Keratinocyte (primary cell): ENCODE results near the gene A2ML1. TPM values are rescaled to one million over a fixed set of nuclear protein-coding genes. Genes with fewer than 3 reads are reported as not detected.
"Not testable (repeated sequence)": the region's sequence is repeated elsewhere in the genome, so short reads cannot be mapped to it uniquely, and the experiment has no call there.

Source experiments
- DNase-seq: peaks from one replicate; pipeline ENCODE4 v3.0.0-alpha.2; 2011; ENCODE audit warnings: low read depth, missing footprints, low spot score
- FAIRE-seq: peaks from 2 replicates; lab custom pipeline; 2011; peaks lifted over from hg19 to GRCh38; lab: Jason Lieb, UNC
- H2AFZ ChIP-seq: 2 replicates; pipeline ENCODE4 v1.6.0; 2012; ENCODE audit warnings: low read length, control low read depth, inconsistent platforms; ENCODE audit not compliant: control insufficient read depth
- H3K27ac ChIP-seq: 2 replicates; pipeline ENCODE4 v1.5.1; 2011; ENCODE audit warnings: low read length; ENCODE audit not compliant: control insufficient read depth, insufficient read depth
- H3K27me3 ChIP-seq: 3 replicates; pipeline ENCODE4 v1.6.0; 2011; ENCODE audit warnings: low read length; ENCODE audit not compliant: control insufficient read depth, insufficient read depth; ENCODE audit errors: extremely low read depth
- H3K36me3 ChIP-seq, 2 experiments: 2 replicates in 1 of 2; 3 replicates in 1 of 2; pipeline ENCODE4 v1.5.1; 2011; ENCODE audit warnings: low read length in 2 of 2, mild to moderate bottlenecking in 1 of 2; ENCODE audit not compliant: control insufficient read depth in 2 of 2, insufficient read depth in 2 of 2; ENCODE audit errors: extremely low read depth in 1 of 2
- H3K4me1 ChIP-seq: 3 replicates; pipeline ENCODE4 v1.5.1; 2011; ENCODE audit warnings: low read length; ENCODE audit not compliant: control insufficient read depth, insufficient read depth; ENCODE audit errors: extremely low read depth
- H3K4me2 ChIP-seq: 3 replicates; pipeline ENCODE4 v1.6.0; 2011; ENCODE audit warnings: low read depth, low read length; ENCODE audit not compliant: control insufficient read depth, insufficient read depth; ENCODE audit errors: extremely low read depth
- H3K4me3 ChIP-seq, 3 experiments: fragments of 200-600 bp in 1 of 3; sonication (generic) in 1 of 3; 2 replicates in 2 of 3; 3 replicates in 1 of 3; pipeline ENCODE4 v1.5.1; 2011 to 2016; ENCODE audit warnings: low read length in 3 of 3, mild to moderate bottlenecking in 3 of 3, control low read depth in 2 of 3, inconsistent platforms in 1 of 3, low read depth in 1 of 3, mixed read lengths in 1 of 3, mixed run types in 1 of 3, moderate library complexity in 1 of 3; ENCODE audit not compliant: control insufficient read depth in 2 of 3, insufficient read depth in 2 of 3; ENCODE audit errors: extremely low read depth in 1 of 3
- H3K79me2 ChIP-seq: 2 replicates; pipeline ENCODE4 v1.6.0; 2012; ENCODE audit warnings: low read length; ENCODE audit not compliant: control insufficient read depth, insufficient read depth
- H3K9ac ChIP-seq: 3 replicates; pipeline ENCODE4 v1.6.0; 2011; ENCODE audit warnings: low read length; ENCODE audit not compliant: control insufficient read depth, insufficient read depth; ENCODE audit errors: extremely low read depth
- H3K9me1 ChIP-seq: 3 replicates; pipeline ENCODE4 v1.6.0; 2011; ENCODE audit warnings: low read length; ENCODE audit not compliant: control insufficient read depth, insufficient read depth; ENCODE audit errors: extremely low read depth
- H3K9me3 ChIP-seq: 2 replicates; pipeline ENCODE4 v1.5.1; 2012; ENCODE audit warnings: low read depth, low read length; ENCODE audit not compliant: control insufficient read depth
- H4K20me1 ChIP-seq: 3 replicates; pipeline ENCODE4 v1.6.0; 2011; ENCODE audit warnings: low read length; ENCODE audit not compliant: control insufficient read depth, insufficient read depth; ENCODE audit errors: extremely low read depth
- EZH2 ChIP-seq: IDR thresholded peaks from one replicate; pipeline ENCODE4 v1.6.1; 2012; ENCODE audit warnings: inconsistent platforms, mild to moderate bottlenecking, low read length, moderate library complexity
- dilution Hi-C: fragments of 300-500 bp; cut with MboI; formaldehyde crosslinking; loops from one replicate; pipeline ENCODE4 v1.7.0; 2020; ENCODE audit warnings: low sequenced_read_pairs; ENCODE audit not compliant: extremely low pct_ligation_motif_present
- polyA plus RNA-seq, 5 experiments: library from polyadenylated mRNA; depleted of rRNA in 3 of 5; stranded (reverse) in 3 of 5; stranded (forward) in 1 of 5; unstranded in 1 of 5; fragments of >200 nt; gene quantifications; 1 replicate in 1 of 5; 2 replicates in 3 of 5; 3 replicates in 1 of 5; pipeline versions ENCODE4 v1.2.1 to v1.2.3, GENCODE V29; 2011 to 2012; ENCODE audit warnings: missing spikeins in 2 of 5, low read depth in 1 of 5, low replicate concordance in 1 of 5
- TF ChIP-seq, protein P1 (sequence below), 3 experiments: IDR thresholded peaks in 1 of 3; conservative IDR thresholded peaks in 1 of 3; optimal IDR thresholded peaks in 1 of 3; 2 replicates in 2 of 3; 3 replicates in 1 of 3; pipeline versions ENCODE3 to v1.5.1; 2011; ENCODE audit warnings: low read length in 3 of 3, mild to moderate bottlenecking in 3 of 3, moderate library complexity in 2 of 3, control low read depth in 1 of 3, inconsistent platforms in 1 of 3; ENCODE audit not compliant: insufficient read depth in 2 of 3; ENCODE audit errors: extremely low read depth in 1 of 3

The A2ML1 gene
- polyA plus RNA-seq, 1 donor (not counting 4 experiments of a cell fraction or from before 2014, with no cell fraction given), result 81.1 TPM

- TF ChIP-seq, protein P1, sequence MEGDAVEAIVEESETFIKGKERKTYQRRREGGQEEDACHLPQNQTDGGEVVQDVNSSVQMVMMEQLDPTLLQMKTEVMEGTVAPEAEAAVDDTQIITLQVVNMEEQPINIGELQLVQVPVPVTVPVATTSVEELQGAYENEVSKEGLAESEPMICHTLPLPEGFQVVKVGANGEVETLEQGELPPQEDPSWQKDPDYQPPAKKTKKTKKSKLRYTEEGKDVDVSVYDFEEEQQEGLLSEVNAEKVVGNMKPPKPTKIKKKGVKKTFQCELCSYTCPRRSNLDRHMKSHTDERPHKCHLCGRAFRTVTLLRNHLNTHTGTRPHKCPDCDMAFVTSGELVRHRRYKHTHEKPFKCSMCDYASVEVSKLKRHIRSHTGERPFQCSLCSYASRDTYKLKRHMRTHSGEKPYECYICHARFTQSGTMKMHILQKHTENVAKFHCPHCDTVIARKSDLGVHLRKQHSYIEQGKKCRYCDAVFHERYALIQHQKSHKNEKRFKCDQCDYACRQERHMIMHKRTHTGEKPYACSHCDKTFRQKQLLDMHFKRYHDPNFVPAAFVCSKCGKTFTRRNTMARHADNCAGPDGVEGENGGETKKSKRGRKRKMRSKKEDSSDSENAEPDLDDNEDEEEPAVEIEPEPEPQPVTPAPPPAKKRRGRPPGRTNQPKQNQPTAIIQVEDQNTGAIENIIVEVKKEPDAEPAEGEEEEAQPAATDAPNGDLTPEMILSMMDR (optimal IDR thresholded peaks at IDR 0.05 in 1 of 3, IDR thresholded peaks at IDR 0.05 in 1 of 3, conservative IDR thresholded peaks at IDR 0.05 in 1 of 3; ENCODE audit: extremely low read depth in 1 of 3, insufficient read depth in 2 of 3, low read length in 3 of 3), result no peak
- no peak for TF ChIP-seq EZH2
- no peaks in the 10 kb centered on the region for H3K27me3 ChIP-seq
- no peak overlapping the region for H3K4me3 ChIP-seq
- H3K9me1 ChIP-seq, result no peaks in the 10 kb centered on the region
- H3K9me3 ChIP-seq, result no peaks in the 10 kb centered on the region
- DNase-seq (no peak), FAIRE-seq (no peak)
- dilution Hi-C loops, result no loop called here
- no peaks in the 10 kb centered on the region for H4K20me1 ChIP-seq
- peaks cover 2% of the 10 kb centered on the region for H3K79me2 ChIP-seq
- H3K27ac ChIP-seq, result no peak overlapping the region
- peaks cover 0 to 7% of the 10 kb centered on the region in 2 experiments for H3K36me3 ChIP-seq
- H3K9ac ChIP-seq, result no peak overlapping the region
- peaks cover 22% of the 10 kb centered on the region for H3K4me1 ChIP-seq
- no peak overlapping the region for H3K4me2 ChIP-seq
- no peak overlapping the region for H2AFZ ChIP-seq
Measured at GRCh38 chr12:8917031-8917430, 94.6 kb downstream of the A2ML1 start.

DNA sequence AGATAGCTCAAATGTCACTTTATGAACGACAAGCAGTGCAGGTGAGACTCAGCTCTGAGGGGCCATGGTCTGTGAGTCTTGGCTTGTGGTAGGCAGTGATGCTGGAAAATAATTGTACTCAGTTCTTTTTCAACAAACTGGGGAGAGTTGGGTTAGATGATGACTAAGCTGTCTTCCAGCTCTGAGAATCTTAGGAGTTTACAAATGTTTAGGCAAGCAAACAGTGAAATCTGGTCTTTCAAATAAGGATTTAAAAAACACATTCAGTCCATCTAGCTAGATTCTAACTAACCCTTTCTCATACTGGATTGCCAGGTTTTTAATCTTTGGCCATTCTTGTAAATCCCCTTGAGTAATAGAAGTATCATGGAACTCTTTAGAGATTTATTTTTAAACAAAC lies 95.3 kb downstream of the A2ML1 start:
- H4K20me1 ChIP-seq, result no peaks in the 10 kb centered on the region
- DNase-seq (no peak), FAIRE-seq (no peak)
- no peak overlapping the region for H3K9ac ChIP-seq
- no peaks in the 10 kb centered on the region for H3K9me1 ChIP-seq
- no peaks in the 10 kb centered on the region for H3K9me3 ChIP-seq
- peaks cover 2% of the 10 kb centered on the region for H3K79me2 ChIP-seq
- H3K4me1 ChIP-seq, result peaks cover 20% of the 10 kb centered on the region
- H3K4me2 ChIP-seq, result no peak overlapping the region
- H3K4me3 ChIP-seq, result no peak overlapping the region
- H3K36me3 ChIP-seq, result peaks cover 0 to 9% of the 10 kb centered on the region in 2 experiments
- H3K27ac ChIP-seq, result no peak overlapping the region
- dilution Hi-C loops, result no loop called here
- H3K27me3 ChIP-seq, result no peaks in the 10 kb centered on the region
- no peak for TF ChIP-seq EZH2
- TF ChIP-seq, protein P1 (optimal IDR thresholded peaks at IDR 0.05 in 1 of 3, IDR thresholded peaks at IDR 0.05 in 1 of 3, conservative IDR thresholded peaks at IDR 0.05 in 1 of 3; ENCODE audit: extremely low read depth in 1 of 3, insufficient read depth in 2 of 3, low read length in 3 of 3), result no peak
- no peak overlapping the region for H2AFZ ChIP-seq

GRCh38 chr12:8919643-8920042 lies 97.2 kb downstream of the A2ML1 start:
- H2AFZ ChIP-seq, FAIRE-seq, H3K4me1 ChIP-seq, H3K36me3 ChIP-seq, H4K20me1 ChIP-seq, H3K9me3 ChIP-seq, H3K9ac ChIP-seq, H3K9me1 ChIP-seq, H3K27me3 ChIP-seq, H3K4me2 ChIP-seq, DNase-seq, H3K4me3 ChIP-seq, H3K27ac ChIP-seq, H3K79me2 ChIP-seq, dilution Hi-C loops: not testable (repeated sequence)
